GM10266 (cell line): ENCODE results near the gene EPOP.
A peak's percentile ranks its signal among the peaks of the same experiment; 100 is the strongest.

Experiments
- DNase-seq: peaks from one replicate; pipeline ENCODE4 v3.0.0; 2012; ENCODE audit errors: extremely low spot score
- TF ChIP-seq, protein P1 (sequence below): IDR thresholded peaks from 2 replicates; pipeline ENCODE4 v1.5.1; 2012; ENCODE audit warnings: mild to moderate bottlenecking, low read depth; ENCODE audit not compliant: control insufficient read depth, insufficient read depth; ENCODE audit errors: missing control alignments

Gene EPOP

DNA sequence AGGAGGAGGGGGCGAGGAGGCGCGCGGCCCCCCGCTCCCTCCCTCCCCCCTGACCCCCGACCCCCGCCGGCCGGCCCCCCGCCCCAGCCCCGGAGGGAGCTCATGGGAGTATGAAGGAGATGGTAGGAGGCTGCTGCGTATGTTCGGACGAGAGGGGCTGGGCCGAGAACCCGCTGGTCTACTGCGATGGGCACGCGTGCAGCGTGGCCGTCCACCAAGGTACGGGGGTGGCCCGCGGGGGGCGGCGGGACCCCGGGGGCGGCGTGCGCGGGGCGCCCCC lies 30.7 kb upstream of the EPOP start:
- TF ChIP-seq, protein P1, sequence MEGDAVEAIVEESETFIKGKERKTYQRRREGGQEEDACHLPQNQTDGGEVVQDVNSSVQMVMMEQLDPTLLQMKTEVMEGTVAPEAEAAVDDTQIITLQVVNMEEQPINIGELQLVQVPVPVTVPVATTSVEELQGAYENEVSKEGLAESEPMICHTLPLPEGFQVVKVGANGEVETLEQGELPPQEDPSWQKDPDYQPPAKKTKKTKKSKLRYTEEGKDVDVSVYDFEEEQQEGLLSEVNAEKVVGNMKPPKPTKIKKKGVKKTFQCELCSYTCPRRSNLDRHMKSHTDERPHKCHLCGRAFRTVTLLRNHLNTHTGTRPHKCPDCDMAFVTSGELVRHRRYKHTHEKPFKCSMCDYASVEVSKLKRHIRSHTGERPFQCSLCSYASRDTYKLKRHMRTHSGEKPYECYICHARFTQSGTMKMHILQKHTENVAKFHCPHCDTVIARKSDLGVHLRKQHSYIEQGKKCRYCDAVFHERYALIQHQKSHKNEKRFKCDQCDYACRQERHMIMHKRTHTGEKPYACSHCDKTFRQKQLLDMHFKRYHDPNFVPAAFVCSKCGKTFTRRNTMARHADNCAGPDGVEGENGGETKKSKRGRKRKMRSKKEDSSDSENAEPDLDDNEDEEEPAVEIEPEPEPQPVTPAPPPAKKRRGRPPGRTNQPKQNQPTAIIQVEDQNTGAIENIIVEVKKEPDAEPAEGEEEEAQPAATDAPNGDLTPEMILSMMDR = no peak
- peak; percentile 74 for DNase-seq

DNA sequence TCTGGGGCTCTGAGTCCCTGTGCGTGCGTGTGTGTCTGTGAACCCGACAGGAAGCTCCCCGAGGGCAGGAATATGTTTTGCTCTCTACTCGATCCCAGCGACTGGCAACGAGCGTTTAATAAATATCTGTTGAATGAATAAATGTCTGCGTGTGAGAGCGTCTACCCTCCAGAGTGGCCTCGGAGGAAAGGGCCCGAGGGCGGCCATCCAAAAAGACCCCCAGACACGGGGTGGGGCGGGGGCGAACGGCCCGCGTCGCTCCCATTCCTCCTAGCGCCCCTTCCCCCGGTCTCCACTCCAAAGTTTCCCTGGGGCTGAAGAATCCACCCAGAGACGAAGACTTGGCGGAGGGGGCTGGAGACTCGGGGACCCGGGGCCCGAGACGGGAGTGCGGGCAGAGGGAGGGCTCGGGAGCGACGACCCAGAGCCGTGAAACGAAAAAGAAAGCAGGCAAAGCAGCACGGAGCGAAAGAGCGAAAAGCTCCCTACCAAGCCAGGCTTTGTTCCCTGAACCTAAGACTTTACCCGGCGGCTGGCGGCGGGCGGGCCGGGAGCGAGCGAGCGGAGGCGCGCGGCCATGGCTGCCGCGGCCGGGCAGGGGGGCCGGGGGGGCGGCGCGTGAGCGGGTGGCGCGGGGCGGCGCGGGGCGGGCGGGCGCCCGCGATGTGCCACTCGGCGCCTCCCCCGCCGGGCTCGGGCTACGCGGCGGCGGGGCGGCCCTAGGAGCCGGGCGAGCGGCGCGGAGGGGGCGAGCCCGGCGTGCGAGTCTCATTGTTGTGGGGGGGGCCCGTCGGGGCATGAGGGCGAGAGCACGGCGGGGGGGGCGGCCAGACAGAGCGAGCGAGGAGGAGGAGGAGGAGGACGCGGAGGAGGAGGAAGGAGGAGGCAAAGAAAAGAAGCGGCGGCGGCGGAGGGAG lies 30.1 kb upstream of the EPOP start, which contains the start of gene MLLT6:
MLLT6 (plus strand) TSS at position 668 of the 917 bp plus-strand sequence. CDS start 360 bp downstream, outside the sequence.
- peak; percentile 83 for DNase-seq
- TF ChIP-seq, protein P1 = no peak

DNA sequence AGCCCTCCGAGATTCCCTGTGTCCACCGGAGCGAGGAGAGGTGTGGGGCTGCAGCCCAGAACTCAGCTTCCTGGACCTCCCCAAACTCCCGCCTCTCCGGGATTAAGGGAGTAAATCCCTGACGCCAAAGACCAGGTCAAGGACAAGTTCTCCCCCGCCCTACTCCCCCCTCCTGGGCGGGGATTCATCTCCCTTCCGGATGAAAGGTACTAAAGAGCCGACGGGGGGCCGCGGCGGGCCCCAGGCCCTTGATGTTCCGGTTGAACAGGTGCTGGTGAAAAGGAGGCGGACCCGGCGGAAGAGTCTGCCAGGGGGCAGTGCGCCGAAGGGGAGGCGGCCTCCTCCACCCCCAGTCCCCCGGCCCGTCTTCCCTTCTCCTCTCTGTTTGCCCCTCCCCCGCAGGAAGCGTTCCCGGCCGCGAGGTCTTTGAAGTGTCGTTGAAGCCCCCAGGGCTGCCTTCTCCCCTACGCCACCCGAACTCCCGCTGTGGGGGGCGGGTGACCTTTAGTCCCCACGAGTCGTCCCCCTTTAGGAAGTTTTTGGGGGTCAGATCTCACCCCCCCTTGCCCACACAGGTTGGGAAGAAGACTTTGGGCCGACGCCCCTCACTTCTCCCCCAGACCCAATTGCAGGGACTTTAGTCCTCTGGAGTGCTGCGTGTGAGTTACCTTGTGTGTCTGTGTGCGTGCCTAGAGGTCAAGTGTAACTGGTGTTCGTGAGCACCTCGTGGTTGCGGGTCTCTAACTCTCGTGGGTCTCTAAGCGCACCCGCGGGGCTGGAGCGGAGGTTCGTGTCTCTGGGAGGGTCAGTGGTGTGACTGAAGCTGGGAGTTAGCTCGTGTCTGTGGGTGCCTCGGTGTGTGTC lies 29.2 kb upstream of the EPOP start:
- TF ChIP-seq, protein P1 = no peak

DNA sequence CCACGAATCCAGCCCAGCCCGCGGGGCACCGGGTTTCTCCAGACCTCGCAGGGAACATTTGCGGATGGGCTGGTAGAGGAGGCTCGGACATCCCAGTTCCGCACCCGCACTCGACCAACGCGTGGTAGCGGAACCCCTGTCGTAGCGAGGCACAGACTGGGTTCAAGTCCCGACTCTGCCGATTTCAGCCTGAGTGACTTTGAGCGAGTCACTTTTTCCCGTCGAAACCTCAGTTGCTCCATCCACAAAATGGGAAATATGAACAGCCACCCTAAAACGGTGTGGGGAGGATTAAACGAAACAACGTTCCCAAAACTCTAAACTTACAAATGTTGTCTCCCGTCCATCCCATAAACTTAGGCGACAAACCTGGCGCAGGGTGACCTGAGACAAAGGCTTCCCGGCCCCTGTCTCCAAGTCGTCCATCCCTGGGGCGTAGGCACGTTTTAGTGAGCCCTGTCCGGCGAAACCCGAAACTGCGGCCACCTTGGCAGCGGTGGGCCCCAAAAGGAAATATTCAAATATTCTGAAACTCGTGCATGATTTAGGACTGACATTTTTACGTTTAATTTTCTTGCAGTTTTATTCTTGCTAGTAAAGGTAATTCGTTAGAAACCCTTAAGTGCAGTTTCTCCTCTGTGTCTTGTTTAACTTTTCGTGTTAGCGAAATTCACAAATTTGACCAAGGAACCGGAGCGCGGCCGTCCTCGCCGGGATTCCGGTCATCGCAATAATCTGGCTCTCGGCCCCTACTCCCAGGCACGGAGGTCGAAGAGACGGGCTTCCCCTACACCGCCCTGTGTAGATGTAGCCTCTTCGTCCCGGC lies 28.4 kb upstream of the EPOP start:
- TF ChIP-seq, protein P1 = no peak
- DNase-seq = peak; percentile 40

More for the DNA sequence above, 29.2 kb upstream of the EPOP start:
- peak; percentile 90 for DNase-seq

DNA sequence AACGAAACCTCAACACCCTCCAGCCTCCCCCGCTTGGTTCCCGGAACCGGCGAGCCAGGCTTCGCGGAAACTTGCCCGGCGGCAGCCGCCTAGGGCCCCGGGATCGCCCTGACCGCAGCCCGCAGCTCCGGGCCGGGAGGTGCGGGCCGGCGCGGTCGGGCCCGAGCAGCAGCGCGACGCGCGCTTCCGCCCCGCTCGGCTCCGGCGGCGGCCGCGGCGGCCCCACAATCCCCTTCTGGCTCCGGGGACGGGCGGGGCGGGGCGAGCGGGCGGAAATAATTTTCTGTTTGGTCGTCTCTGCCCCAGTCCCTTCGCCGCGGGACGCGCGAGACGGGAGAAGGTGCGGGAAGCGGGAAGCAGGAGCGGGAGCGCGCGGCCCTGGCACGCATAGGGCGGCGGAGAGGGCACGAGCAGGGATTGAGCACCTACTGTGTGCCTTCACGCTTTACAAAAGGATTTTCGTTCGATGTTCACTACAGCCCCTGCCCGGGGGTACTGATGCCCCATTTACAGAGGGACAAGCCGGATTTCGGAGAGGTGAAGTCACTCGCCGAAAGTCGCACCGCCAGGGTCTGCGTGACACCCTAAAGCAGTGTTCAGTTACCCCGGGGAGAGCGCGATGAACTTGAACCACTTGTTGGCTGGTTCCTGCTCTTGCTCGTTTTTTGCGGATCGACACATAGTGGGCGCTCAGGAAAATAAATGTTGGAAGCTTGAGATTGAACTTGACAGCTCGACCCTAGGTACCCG lies 27.6 kb upstream of the EPOP start:
- DNase-seq = peak; percentile 87
- TF ChIP-seq, protein P1 = no peak

DNA sequence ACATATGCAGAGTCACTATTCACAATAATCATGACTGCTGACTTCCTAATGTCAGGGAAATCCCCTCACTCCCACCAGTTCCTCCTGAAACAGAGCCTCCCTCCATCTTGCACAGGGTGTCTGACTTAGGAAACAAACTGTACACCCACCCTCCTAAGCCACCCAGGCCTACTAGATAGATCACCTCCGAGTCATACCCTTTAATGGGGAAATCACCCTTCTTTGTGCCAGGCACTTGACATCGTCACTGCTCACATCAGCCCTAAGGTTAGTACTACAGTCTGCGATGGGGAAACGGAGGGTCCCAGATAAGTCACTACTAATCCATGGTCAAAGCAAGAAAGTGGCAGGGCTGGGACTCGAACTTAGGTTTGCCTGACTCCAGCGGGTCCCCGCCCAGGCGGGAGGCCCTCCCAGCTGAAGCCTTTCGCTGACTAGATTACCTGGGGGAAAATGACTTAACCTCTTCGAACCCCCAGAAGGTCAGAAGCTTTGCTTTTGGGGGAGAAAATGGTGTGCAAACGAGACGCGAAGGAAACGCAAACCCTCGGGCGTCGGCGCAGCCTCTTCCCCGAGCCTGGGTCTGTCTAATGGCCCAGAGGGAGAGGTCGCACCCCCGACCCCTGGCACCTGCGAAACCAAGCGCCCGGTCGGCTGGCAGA lies 26.9 kb upstream of the EPOP start:
- peak; percentile 85 for DNase-seq
- TF ChIP-seq, protein P1 = no peak
